ENCODE measurements around the gene TSPAN9. TPM values are rescaled to one million over a fixed set of nuclear protein-coding genes. Genes with fewer than 3 reads are reported as not detected.
A peak's percentile ranks its signal among the peaks of the same experiment; 100 is the strongest.

The TSPAN9 gene
- total RNA-seq, 1 experiment from 2014 or later, result 35.5 TPM

DNA sequence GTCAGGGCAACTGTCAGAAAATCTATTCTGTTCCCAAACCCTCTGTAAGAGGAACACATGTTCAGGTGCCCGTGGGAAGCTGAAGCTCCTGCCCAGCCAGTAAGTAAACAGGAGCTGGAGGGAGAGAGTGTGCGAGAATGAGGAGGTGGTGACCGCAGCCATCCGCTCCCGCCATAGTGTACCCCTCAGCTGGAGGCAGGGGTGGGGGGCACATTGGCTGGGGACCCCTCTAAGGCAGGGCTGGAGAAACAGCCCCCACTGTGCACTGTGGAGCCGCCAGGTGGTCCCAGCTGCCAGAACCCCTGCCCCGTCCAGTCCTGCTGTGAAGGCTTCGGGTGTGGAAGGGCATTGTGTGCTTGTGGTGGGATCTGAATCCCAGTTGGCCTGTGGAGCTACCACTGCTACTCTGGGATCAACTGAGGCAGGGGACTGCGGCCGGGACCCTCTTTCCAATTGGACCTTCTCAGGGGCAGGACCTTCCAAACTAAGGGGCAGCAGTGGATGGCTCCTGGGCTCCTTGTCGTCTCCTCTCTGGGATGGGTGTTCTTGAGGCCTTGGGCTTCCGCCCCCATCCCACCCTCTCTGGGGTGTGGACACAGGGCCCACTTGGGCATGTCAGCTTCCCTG, 59.6 kb downstream of the TSPAN9 start:
- BruUV-seq (replicated peaks), result no TSS peak

DNA sequence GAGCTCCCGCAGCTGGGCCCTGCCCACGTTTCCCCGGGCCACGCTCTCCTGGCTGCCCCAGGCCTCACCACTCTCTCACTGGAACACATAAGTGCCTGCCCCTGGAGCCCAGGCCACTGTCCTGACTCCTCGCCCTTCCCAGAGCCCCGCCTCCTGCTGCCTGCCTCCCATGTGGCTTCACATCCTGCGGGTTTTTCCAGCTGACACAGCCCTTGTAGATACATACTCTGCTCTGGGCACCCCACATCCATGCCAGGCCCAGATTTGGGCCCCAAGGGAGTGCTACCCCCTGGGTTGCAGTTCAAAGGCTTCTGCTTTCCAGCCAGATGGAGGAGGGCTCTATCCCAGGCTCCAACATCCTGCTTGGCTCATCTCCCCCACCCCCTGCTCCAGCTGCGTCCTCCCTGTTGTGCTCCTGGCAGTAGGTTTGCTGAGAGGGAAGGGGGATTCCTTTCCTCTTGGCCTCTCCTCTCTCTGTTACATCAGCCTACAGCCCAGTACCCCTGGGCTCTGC, 60.1 kb downstream of the TSPAN9 start:
- intact Hi-C loops (cut with micrococcal nuclease; ENCODE audit: unreplicated experiment), result no loop called here
- Histone ChIP-seq H3K4me1 (ENCODE audit: insufficient read depth, low read length, poor library complexity, severe bottlenecking) (peaks cover 42% of the 10 kb centered on the region), H3K36me3 (ENCODE audit: insufficient read depth, low read length, poor library complexity, severe bottlenecking) (no peaks in the 10 kb centered on the region), H3K27ac (ENCODE audit: low read depth, low read length, poor library complexity, severe bottlenecking) (peak overlapping the region; percentile 84), H3K27me3 (replicated peaks; ENCODE audit: insufficient read depth, low read depth, low read length, poor library complexity) (no peaks in the 10 kb centered on the region), H3K4me3 (ENCODE audit: low read depth, low read length, poor library complexity, severe bottlenecking) (no peak overlapping the region), H3K9me3 (ENCODE audit: low read depth, low read length, poor library complexity, severe bottlenecking) (no peaks in the 10 kb centered on the region)
- POLR2A ChIA-PET (ENCODE audit: low non-redundant PET), result no interaction called here
- peak; percentile 58 for DNase-seq (ENCODE audit: low spot score)
- BruUV-seq (replicated peaks), result no TSS peak
- no peak for TF ChIP-seq EZH2 (IDR thresholded peaks at IDR 0.05; ENCODE audit: borderline replicate concordance, low read depth, low read length, poor library complexity, severe bottlenecking)
- TF ChIP-seq, protein P1, sequence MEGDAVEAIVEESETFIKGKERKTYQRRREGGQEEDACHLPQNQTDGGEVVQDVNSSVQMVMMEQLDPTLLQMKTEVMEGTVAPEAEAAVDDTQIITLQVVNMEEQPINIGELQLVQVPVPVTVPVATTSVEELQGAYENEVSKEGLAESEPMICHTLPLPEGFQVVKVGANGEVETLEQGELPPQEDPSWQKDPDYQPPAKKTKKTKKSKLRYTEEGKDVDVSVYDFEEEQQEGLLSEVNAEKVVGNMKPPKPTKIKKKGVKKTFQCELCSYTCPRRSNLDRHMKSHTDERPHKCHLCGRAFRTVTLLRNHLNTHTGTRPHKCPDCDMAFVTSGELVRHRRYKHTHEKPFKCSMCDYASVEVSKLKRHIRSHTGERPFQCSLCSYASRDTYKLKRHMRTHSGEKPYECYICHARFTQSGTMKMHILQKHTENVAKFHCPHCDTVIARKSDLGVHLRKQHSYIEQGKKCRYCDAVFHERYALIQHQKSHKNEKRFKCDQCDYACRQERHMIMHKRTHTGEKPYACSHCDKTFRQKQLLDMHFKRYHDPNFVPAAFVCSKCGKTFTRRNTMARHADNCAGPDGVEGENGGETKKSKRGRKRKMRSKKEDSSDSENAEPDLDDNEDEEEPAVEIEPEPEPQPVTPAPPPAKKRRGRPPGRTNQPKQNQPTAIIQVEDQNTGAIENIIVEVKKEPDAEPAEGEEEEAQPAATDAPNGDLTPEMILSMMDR (conservative IDR thresholded peaks at IDR 0.05; ENCODE audit: low read depth, low read length), result no peak
- CTCF ChIA-PET, result interaction anchor here (1.0 to 2.9 kb wide), 2 partner anchors 31 to 138 kb away, joined by 3 to 14 read pairs; no protein-coding TSS in a partner anchor

More for the DNA sequence above, 59.6 kb downstream of the TSPAN9 start:
- Histone ChIP-seq H3K27ac (ENCODE audit: low read depth, low read length, poor library complexity, severe bottlenecking) (peak overlapping the region; percentile 84), H3K27me3 (replicated peaks; ENCODE audit: insufficient read depth, low read depth, low read length, poor library complexity) (no peaks in the 10 kb centered on the region), H3K4me1 (ENCODE audit: insufficient read depth, low read length, poor library complexity, severe bottlenecking) (peaks cover 42% of the 10 kb centered on the region), H3K36me3 (ENCODE audit: insufficient read depth, low read length, poor library complexity, severe bottlenecking) (no peaks in the 10 kb centered on the region), H3K4me3 (ENCODE audit: low read depth, low read length, poor library complexity, severe bottlenecking) (no peak overlapping the region), H3K9me3 (ENCODE audit: low read depth, low read length, poor library complexity, severe bottlenecking) (no peaks in the 10 kb centered on the region)
- TF ChIP-seq EZH2 (IDR thresholded peaks at IDR 0.05; ENCODE audit: borderline replicate concordance, low read depth, low read length, poor library complexity, severe bottlenecking), result no peak
- TF ChIP-seq, protein P1 (conservative IDR thresholded peaks at IDR 0.05; ENCODE audit: low read depth, low read length), result no peak
- intact Hi-C loops (cut with micrococcal nuclease; ENCODE audit: unreplicated experiment), result no loop called here
- POLR2A ChIA-PET (ENCODE audit: low non-redundant PET), result no interaction called here
- DNase-seq (ENCODE audit: low spot score), result no peak
- CTCF ChIA-PET, result interaction anchor here (0.6 to 2.9 kb wide), 3 partner anchors 26 to 139 kb away, joined by 3 to 14 read pairs (median 3); no protein-coding TSS in a partner anchor

DNA sequence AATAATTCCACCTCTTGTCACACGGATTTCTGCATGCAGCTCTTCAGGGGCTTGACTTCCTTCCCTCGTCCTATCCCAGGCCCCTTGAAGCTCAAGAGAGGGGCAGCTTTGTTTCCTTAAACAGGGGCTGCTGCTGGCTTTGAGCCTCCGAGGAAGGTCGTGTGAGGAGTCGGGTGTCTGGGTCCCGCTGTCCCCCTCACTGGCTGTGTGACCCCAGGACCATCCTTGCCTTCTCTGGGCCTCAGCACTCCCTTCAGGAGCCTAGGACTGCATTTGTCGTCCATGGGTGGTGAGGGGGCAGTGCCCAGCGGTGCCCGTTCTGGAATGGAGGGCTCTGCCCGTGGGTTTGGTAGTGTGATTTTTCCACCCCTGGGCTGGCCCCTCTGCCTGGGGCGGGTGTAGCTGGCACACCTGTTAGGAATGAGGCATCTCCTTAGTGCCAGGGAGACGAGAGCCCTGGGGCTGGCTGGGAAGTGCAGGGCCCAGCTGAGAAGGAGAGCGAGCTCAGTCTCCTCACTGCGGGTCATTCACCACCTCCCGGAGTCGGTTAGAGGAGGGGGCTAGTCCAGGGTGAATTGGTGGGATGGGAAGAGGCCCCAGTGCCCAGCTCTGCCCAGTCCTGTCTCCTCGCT, 60.8 kb downstream of the TSPAN9 start:
- CTCF ChIA-PET, result interaction anchor here (1.0 to 2.9 kb wide), 2 partner anchors 30 to 138 kb away, joined by 3 to 14 read pairs; no protein-coding TSS in a partner anchor
- no TSS peak for BruUV-seq (replicated peaks)
- intact Hi-C loops (cut with micrococcal nuclease; ENCODE audit: unreplicated experiment), result no loop called here
- H3K9me3 ChIP-seq (ENCODE audit: low read depth, low read length, poor library complexity, severe bottlenecking), result no peaks in the 10 kb centered on the region
- no peaks in the 10 kb centered on the region for H3K27me3 ChIP-seq (replicated peaks; ENCODE audit: insufficient read depth, low read depth, low read length, poor library complexity)
- H3K27ac ChIP-seq (ENCODE audit: low read depth, low read length, poor library complexity, severe bottlenecking), result peak overlapping the region; percentile 84
- H3K36me3 ChIP-seq (ENCODE audit: insufficient read depth, low read length, poor library complexity, severe bottlenecking), result no peaks in the 10 kb centered on the region
- H3K4me3 ChIP-seq (ENCODE audit: low read depth, low read length, poor library complexity, severe bottlenecking), result no peak overlapping the region
- TF ChIP-seq EZH2 (IDR thresholded peaks at IDR 0.05; ENCODE audit: borderline replicate concordance, low read depth, low read length, poor library complexity, severe bottlenecking), result no peak
- TF ChIP-seq, protein P1 (conservative IDR thresholded peaks at IDR 0.05; ENCODE audit: low read depth, low read length), result no peak
- POLR2A ChIA-PET (ENCODE audit: low non-redundant PET), result no interaction called here
- DNase-seq (ENCODE audit: low spot score), result no peak
- peaks cover 36% of the 10 kb centered on the region for H3K4me1 ChIP-seq (ENCODE audit: insufficient read depth, low read length, poor library complexity, severe bottlenecking)
